Ecto neural progenitor cell (in vitro differentiated cells): Measurements from ENCODE around the gene SMCO1.
"Not testable (repeated sequence)": the region's sequence is repeated elsewhere in the genome, so short reads cannot be mapped to it uniquely, and the experiment has no call there.

ENCODE experiments used
- DNase-seq: peaks from one replicate; pipeline ENCODE4 v3.0.0-alpha.2; 2018; ENCODE audit warnings: low spot score

SMCO1 gene

DNA sequence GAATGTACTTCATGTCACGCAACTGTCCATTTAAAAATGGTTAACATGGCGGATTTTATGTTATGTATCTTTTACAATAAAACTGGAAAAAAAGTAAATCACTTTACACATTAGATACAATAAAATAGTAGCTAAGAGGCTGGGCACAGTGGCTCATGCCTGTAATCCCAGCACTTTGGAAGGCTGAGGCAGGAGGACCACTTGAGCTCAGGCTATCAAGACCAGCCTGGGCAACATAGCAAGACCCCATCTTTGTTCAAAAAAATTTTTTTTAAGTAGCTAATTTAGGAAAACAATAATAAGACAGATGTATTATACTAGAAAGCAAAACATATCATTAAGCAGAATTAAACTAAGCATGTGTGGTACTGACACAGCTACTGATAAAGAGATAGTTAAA is 23.1 kb downstream of the SMCO1 start:
- no peak for DNase-seq

- DNase-seq, result no peak
Observed at GRCh38 chr3:196489747-196490146, 25.4 kb downstream of the SMCO1 start.

- DNase-seq, result no peak
Observed at GRCh38 chr3:196486263-196486662, 28.9 kb downstream of the SMCO1 start.

DNA sequence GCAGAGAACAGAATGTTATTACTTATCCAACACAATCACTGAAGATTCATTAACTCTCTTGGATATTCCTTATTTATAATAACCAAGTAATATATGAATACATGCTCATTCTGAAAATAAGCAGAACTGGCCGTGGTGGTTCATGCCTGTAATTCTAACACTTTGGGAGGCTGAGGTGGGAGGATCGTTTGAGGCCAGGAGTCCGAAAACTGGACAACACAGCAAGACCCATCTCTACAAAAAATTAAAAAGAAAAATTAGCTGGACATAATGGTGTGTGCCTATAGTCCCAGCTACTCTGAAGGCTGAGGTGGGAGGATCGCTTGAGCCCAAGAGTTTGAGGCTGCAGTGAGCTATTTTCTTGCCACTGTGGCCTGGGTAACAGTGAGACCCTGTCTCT is 37.5 kb downstream of the SMCO1 start:
- DNase-seq, result no peak

DNA sequence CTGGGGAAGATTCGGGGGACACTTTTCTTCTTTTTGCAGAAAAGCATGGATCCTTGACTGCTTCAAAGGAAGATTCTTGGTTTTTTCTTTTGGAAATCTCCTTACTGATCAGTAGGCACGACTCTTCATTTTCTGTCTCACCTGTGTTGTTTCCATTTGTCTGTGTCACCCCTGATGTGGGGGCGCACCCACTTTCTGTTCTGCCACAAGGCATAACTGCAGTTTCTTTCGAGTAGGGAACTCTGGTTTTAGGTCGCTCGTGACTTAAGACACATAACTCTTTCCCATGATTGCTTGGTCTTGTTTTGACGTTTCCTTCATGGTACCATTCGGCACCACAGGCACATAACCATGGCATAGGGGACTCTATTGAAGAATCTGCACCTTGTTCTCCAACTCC is 42.9 kb downstream of the SMCO1 start:
- no peak for DNase-seq

- DNase-seq, result no peak
Observed at GRCh38 chr3:196471551-196471950, 43.6 kb downstream of the SMCO1 start.

DNA sequence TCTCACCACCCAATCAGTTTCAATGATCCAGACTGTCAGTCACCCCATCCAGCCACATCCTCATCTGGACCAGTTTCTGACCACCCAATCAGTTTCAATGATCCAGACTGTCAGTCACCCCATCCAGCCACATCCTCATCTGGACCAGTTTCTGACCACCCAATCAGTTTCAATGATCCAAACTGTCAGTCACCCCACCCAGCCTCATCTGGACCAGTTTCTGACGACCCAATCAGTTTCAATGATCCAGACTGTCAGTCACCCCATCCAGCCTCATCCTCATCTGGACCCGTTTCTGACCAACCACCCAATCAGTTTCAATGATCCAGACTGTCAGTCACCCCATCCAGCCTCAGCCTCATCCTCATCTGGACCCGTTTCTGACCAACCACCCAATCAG is 45.0 kb downstream of the SMCO1 start:
- DNase-seq, result not testable (repeated sequence)

DNA sequence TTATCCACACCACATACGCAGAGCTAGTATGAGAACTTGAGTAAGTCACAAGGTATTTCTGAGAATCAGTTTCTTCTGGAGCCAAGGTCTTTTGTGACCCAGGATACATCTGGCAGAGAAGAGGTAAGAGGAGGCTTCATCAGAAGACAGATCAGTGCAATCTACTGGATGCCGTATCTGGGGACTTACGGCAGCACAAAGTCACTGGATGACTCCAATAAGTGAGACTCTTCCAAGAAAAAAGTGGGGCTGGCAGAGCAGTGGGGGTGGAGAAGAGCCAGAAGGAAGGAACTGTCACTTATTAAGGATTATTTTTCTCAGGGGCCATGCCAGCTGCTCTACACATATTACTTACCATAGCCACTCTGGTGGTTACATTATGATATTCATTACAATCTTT is 51.3 kb downstream of the SMCO1 start:
- no peak for DNase-seq

DNA sequence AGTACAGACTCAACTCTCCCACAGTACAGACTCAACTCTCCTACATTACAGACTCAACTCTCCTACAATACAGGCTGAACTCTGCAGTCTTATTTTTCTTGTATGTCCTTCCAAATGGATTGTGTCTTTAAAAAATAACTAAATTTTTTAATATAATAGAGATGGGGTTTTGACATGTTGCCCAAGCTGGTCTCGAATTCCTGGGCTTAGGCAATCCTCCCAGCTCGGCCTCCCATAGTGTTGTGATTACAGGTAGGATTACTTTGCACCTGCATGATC is 51.7 kb downstream of the SMCO1 start:
- DNase-seq, result no peak

DNA sequence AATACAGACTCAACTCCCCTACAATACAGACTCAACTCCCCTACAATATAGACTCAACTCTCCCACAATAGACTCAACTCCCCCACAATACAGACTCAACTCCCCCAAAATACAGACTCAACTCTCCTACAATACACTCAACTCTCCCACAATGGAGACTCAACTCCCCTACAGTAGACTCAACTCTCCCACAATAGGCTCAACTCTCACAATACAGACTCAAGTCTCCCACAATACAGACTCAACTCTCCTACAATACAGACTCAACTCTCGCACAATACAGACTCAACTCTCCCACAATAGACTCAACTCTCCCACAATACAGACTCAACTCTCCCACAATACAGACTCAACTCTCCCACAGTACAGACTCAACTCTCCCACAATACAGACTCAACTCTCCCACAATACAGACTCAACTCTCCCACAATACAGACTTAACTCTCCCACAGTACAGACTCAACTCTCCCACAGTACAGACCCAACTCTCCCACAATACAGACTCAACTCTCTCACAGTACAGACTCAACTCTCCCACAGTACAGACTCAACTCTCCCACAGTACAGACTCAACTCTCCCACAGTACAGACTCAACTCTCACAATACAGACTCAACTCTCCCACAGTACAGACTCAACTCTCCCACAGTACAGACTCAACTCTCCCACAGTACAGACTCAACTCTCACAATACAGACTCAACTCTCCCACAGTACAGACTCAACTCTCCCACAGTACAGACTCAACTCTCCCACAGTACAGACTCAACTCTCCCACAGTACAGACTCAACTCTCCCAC is 52.3 kb downstream of the SMCO1 start:
- DNase-seq, result not testable (repeated sequence)

DNA sequence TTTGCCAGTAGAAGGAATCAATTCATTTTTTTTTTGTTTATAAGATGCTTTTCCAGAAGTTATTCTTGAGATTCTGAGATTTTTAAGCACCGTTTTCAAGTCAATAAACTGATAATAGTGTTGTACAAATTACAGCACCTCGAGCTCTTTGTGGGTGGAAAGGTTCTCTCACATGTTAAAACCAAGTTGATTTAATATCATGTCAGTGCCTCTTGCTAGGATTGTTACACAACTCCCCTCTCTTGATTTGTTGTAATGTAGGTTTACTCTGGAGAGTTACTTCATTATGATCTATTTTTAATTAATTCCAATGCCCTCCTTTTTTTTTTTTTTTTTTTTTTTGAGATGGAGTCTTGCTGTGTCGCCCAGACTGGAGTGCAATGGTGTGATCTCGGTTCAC is 57.1 kb downstream of the SMCO1 start:
- DNase-seq, result no peak

DNA sequence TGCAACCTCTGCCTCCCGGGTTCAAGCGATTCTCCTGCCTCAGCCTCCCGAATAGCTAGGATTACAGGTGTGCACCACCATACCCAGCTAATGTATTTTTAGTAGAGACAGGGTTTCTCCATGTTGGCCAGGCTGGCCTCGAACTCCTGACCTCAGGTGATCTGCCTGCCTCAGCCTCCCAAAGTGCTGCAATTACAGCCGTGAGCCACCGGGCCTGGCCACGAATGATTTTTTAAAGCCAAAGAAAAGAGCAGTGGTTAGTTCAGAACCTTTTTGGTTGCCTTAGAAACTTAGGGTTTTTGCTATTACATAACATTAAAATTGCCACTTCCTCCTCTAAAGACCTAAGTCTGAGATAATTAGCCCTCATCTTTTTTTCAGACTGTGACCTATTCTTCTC is 57.7 kb downstream of the SMCO1 start:
- DNase-seq, result not testable (repeated sequence)
